BE2C (cell line): Measurements from ENCODE around the gene PCNX4.

Source experiments
- DNase-seq: peaks from one replicate; pipeline ENCODE4 v3.0.0-alpha.2; 2020
- H3K27me3 ChIP-seq: fragments of 250-450 bp; sonication (Bioruptor Pico); 2 replicates; pipeline ENCODE4 v1.5.1; 2020; ENCODE audit warnings: mild to moderate bottlenecking
- H3K36me3 ChIP-seq: fragments of 250-450 bp; sonication (Bioruptor Pico); 2 replicates; pipeline ENCODE4 v1.5.1; 2020; ENCODE audit warnings: mild to moderate bottlenecking
- H3K4me1 ChIP-seq: fragments of 250-450 bp; sonication (Bioruptor Pico); 2 replicates; pipeline ENCODE4 v1.5.1; 2020
- H3K4me3 ChIP-seq: 2 replicates; pipeline ENCODE4 v1.5.1; 2011; ENCODE audit warnings: low read depth, low read length
- H3K9me3 ChIP-seq: fragments of 250-450 bp; sonication (Bioruptor Pico); 2 replicates; pipeline ENCODE4 v1.5.1; 2020
- CTCF ChIP-seq: IDR thresholded peaks from 2 replicates; pipeline ENCODE4 v1.5.1; 2012; ENCODE audit warnings: mild to moderate bottlenecking, low read depth, low read length

PCNX4 gene

GRCh38 chr14:60164404-60164711 lies 72.6 kb downstream of the PCNX4 start:
- H3K4me1 ChIP-seq = no peaks in the 10 kb centered on the region; the same call in 1 of the 2 replicates
- peak overlapping the region; percentile 95 for H3K4me3 ChIP-seq
- TF ChIP-seq CTCF = no peak
- H3K9me3 ChIP-seq = no peaks in the 10 kb centered on the region
- H3K36me3 ChIP-seq = no peaks in the 10 kb centered on the region
- H3K27me3 ChIP-seq = no peaks in the 10 kb centered on the region
- DNase-seq = no peak

GRCh38 chr14:60164712-60165546 lies 73.2 kb downstream of the PCNX4 start, which contains the start of gene DHRS7:
DHRS7 (minus strand) TSS chr14:60165398; CDS start chr14:60165309, 89 bp downstream.
- H3K4me1 ChIP-seq = no peaks in the 10 kb centered on the region; the same call in 1 of the 2 replicates
- peak; percentile 50 for TF ChIP-seq CTCF
- no peaks in the 10 kb centered on the region for H3K36me3 ChIP-seq
- no peaks in the 10 kb centered on the region for H3K9me3 ChIP-seq
- DNase-seq = peak; percentile 89
- peak within 1 kb of the TSS; percentile 95 for H3K4me3 ChIP-seq
- no peaks in the 10 kb centered on the region for H3K27me3 ChIP-seq

- no peak; the same call in 1 of the 2 replicates for TF ChIP-seq CTCF
- Histone ChIP-seq H3K27me3 (no peaks in the 10 kb centered on the region), H3K36me3 (no peaks in the 10 kb centered on the region), H3K4me1 (no peaks in the 10 kb centered on the region; the same call in 1 of the 2 replicates), H3K9me3 (no peaks in the 10 kb centered on the region), H3K4me3 (peak overlapping the region; percentile 95)
- no peak for DNase-seq
Measured at GRCh38 chr14:60165547-60165876, 73.8 kb downstream of the PCNX4 start.

- H3K4me3 ChIP-seq = no peak overlapping the region
- no peak for TF ChIP-seq CTCF
- no peaks in the 10 kb centered on the region for H3K36me3 ChIP-seq
- H3K9me3 ChIP-seq = no peaks in the 10 kb centered on the region
- H3K27me3 ChIP-seq = no peaks in the 10 kb centered on the region
- DNase-seq = no peak
- no peaks in the 10 kb centered on the region; the same call in 1 of the 2 replicates for H3K4me1 ChIP-seq
Measured at GRCh38 chr14:60166142-60166541, 74.4 kb downstream of the PCNX4 start.

DNA sequence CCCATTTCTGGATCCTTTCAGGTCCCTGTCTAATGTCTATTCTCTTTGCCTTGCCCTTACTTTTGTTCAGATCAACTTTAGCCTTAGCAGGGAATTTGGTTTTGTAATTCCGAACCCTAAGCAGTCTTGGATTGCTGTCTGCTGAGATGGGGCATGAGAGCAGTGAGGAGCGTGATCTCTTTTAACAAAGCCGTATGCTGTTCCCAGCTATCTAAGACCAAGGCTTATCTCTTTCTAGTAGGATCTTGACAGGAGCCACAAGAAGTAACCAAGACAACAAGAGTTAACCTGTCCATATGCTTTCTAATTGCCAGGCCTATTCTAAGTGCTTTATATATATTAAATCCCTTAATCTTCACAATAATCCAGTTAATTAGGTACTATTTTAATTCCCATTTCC lies 78.0 kb downstream of the PCNX4 start:
- H3K9me3 ChIP-seq = no peaks in the 10 kb centered on the region
- H3K27me3 ChIP-seq = no peaks in the 10 kb centered on the region
- no peak for DNase-seq
- no peaks in the 10 kb centered on the region for H3K36me3 ChIP-seq
- H3K4me1 ChIP-seq = no peaks in the 10 kb centered on the region; the same call in 1 of the 2 replicates
- no peak for TF ChIP-seq CTCF
- H3K4me3 ChIP-seq = no peak overlapping the region

DNA sequence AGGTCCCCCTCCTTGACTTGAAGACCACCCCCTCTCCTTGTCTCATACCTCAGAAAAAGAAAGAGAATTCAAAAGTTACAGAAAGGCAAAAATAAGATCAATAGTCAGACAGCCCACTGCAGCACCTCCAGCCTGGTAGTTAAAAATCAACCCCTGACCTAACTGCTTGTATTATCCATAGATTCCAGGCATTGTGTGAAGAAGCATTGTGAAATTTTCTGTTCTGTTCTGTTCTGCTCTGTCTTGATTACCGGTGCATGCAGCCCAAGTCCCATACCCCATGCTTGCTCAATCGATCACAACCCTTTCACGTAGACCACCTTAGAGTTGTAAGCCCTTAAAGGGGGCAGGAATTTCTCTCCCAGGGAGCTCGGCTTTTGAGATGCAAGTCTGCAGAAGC lies 79.2 kb downstream of the PCNX4 start:
- no peak for TF ChIP-seq CTCF
- no peaks in the 10 kb centered on the region for H3K36me3 ChIP-seq
- H3K9me3 ChIP-seq = no peaks in the 10 kb centered on the region

More for the DNA sequence above, 79.2 kb downstream of the PCNX4 start:
- no peaks in the 10 kb centered on the region for H3K27me3 ChIP-seq
- H3K4me1 ChIP-seq = no peaks in the 10 kb centered on the region
- H3K4me3 ChIP-seq = no peak overlapping the region
- DNase-seq = no peak
